Smooth muscle cell (in vitro differentiated cells): ENCODE data around the gene CTRB2. TPM values are rescaled to one million over a fixed set of nuclear protein-coding genes. Genes with fewer than 3 reads are reported as not detected.
"Not testable (repeated sequence)": the region's sequence is repeated elsewhere in the genome, so short reads cannot be mapped to it uniquely, and the experiment has no call there.

ENCODE experiments used
- DNase-seq: peaks from one replicate; lab custom pipeline; 2025; ENCODE audit not compliant: unreplicated experiment; lab: John Stamatoyannopoulos, UW
- H2AFZ ChIP-seq: fragments of 200-600 bp; sonication (generic); 2 replicates; pipeline ENCODE4 v1.6.0; 2016; ENCODE audit warnings: antibody characterized with exemption, low read depth, mild to moderate bottlenecking
- H3F3A ChIP-seq: fragments of 200-600 bp; sonication (generic); 2 replicates; pipeline ENCODE4 v1.6.0; 2017; ENCODE audit warnings: antibody characterized with exemption, low read depth
- H3K27ac ChIP-seq: fragments of 200-600 bp; sonication (generic); 2 replicates; pipeline ENCODE4 v1.5.1; 2016; ENCODE audit warnings: low read depth, mild to moderate bottlenecking
- H3K27me3 ChIP-seq: fragments of 200-600 bp; sonication (generic); 2 replicates; pipeline ENCODE4 v1.6.1; 2016; ENCODE audit warnings: low read depth, mild to moderate bottlenecking
- H3K36me3 ChIP-seq: fragments of 200-600 bp; sonication (generic); 2 replicates; pipeline ENCODE4 v1.5.1; 2016; ENCODE audit warnings: low read depth
- H3K4me1 ChIP-seq: fragments of 200-600 bp; sonication (generic); 2 replicates; pipeline ENCODE4 v1.5.1; 2016; ENCODE audit warnings: low read depth
- H3K4me2 ChIP-seq: fragments of 200-600 bp; sonication (generic); 2 replicates; pipeline ENCODE4 v1.6.0; 2016; ENCODE audit warnings: mild to moderate bottlenecking
- H3K4me3 ChIP-seq: fragments of 200-600 bp; sonication (generic); 2 replicates; pipeline ENCODE4 v1.5.1; 2016; ENCODE audit warnings: mild to moderate bottlenecking
- H3K79me2 ChIP-seq: fragments of 200-600 bp; sonication (generic); 2 replicates; pipeline ENCODE4 v1.6.0; 2016; ENCODE audit warnings: low read depth, mild to moderate bottlenecking
- H3K9ac ChIP-seq: fragments of 200-600 bp; sonication (generic); 2 replicates; pipeline ENCODE4 v1.6.0; 2016; ENCODE audit warnings: low read depth
- H3K9me3 ChIP-seq: fragments of 200-600 bp; sonication (generic); replicated peaks from 2 replicates; pipeline ENCODE4 v1.5.1; 2016; ENCODE audit warnings: low read depth
- H4K20me1 ChIP-seq: fragments of 200-600 bp; sonication (generic); 2 replicates; pipeline ENCODE4 v1.6.0; 2016; ENCODE audit warnings: low read depth
- WGBS: methylation state at CpG from one replicate; pipeline ENCODE4 v1.1.7; 2016; ENCODE audit warnings: low lambda C conversion rate; 5-methylcytosine and 5-hydroxymethylcytosine counted together
- polyA plus RNA-seq: library from polyadenylated mRNA; unstranded; fragments of >200 nt; fragmentation: Nextera tagmentation; extraction: Ambion mirVana; gene quantifications from 2 replicates; pipeline ENCODE4 v1.2.1, GENCODE V29; 2016
- total RNA-seq: library from RNA; depleted of rRNA; stranded (reverse); fragments of >200 nt; gene quantifications from 2 replicates; pipeline ENCODE4 v1.2.3, GENCODE V29; 2014
- TF ChIP-seq, protein P1 (sequence below): fragments of 200-600 bp; sonication (generic); IDR thresholded peaks from 2 replicates; pipeline ENCODE4 v1.5.1; 2017; ENCODE audit warnings: borderline replicate concordance, mild to moderate bottlenecking, antibody characterized with exemption; ENCODE audit not compliant: insufficient read depth, poor library complexity, severe bottlenecking

The CTRB2 gene
- total and polyA plus RNA-seq, 2 experiments from 2014 or later: 1.7 to 2.3 TPM

DNA sequence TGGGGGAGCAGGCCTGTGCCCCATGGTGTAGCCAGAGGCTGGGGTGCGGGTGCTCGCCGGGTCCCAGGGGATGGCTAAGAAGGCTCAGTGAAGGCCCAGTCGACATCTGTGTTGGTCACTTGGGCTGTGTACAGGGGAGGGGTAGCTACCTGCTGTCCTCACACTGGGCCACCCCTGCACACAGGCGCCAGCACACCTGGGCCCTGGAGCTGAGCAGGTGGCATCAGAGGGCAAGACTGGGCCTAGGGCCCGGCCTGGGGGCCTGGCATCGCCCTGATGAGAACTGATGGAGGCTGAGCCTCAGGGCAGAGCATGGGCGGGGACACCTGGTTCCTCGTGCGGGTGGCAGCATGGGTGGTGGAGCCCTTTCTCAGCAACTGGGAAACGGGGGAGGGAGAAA lies 870 bp upstream of the CTRB2 start:
- H2AFZ ChIP-seq: no peak overlapping the region
- TF ChIP-seq, protein P1, sequence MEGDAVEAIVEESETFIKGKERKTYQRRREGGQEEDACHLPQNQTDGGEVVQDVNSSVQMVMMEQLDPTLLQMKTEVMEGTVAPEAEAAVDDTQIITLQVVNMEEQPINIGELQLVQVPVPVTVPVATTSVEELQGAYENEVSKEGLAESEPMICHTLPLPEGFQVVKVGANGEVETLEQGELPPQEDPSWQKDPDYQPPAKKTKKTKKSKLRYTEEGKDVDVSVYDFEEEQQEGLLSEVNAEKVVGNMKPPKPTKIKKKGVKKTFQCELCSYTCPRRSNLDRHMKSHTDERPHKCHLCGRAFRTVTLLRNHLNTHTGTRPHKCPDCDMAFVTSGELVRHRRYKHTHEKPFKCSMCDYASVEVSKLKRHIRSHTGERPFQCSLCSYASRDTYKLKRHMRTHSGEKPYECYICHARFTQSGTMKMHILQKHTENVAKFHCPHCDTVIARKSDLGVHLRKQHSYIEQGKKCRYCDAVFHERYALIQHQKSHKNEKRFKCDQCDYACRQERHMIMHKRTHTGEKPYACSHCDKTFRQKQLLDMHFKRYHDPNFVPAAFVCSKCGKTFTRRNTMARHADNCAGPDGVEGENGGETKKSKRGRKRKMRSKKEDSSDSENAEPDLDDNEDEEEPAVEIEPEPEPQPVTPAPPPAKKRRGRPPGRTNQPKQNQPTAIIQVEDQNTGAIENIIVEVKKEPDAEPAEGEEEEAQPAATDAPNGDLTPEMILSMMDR: no peak
- no peaks in the 10 kb centered on the region for H3K9me3 ChIP-seq
- H3K4me1 ChIP-seq: no peaks in the 10 kb centered on the region
- no peak for DNase-seq
- H3K4me3 ChIP-seq: no peak overlapping the region
- WGBS: 96% methylated on average over 11 of the region's 11 CpGs
- H4K20me1 ChIP-seq: no peaks in the 10 kb centered on the region
- H3K36me3 ChIP-seq: no peaks in the 10 kb centered on the region
- H3K27me3 ChIP-seq: no peaks in the 10 kb centered on the region
- H3K4me2 ChIP-seq: no peak overlapping the region
- no peaks in the 10 kb centered on the region for H3F3A ChIP-seq
- H3K27ac ChIP-seq: no peak overlapping the region
- no peak overlapping the region for H3K9ac ChIP-seq
- no peaks in the 10 kb centered on the region for H3K79me2 ChIP-seq

DNA sequence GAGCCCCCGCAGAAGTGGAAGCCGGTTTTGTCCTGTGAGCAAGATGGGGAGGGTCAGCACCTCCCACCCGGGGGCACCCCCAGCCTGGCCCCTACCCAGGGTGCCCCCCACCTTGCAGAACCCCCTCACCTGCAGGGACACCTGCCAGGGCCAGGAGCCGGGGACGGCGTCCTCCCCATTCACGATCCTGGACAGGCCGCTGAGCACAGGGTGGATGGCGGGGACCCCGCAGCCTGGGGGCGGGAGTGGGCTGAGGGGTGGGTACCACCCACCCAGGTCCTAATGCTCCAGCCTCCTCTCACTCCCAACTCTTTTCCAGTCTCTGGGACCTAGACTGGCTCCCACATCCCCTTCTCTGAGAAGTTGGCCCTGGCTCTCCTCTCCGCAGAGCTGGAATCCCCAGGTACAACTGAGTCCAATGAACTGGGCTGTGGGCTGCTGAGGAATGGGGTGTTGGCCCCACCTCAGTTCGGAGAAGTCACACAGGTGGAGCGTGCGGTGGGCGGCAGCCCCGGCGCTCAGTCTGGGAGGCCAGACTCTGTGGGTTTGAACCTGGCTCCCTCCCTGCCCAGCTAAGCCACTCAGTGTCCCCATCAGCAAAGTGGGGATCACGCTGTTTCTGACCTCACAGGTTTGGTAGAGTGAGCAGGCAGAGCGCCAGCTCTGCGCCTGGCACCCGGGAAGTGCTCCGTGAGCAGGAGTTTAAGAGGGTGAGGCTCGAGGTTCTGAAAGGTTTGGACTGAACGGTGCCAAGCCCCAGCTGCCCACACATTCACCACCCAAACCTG lies 806 bp downstream of the CTRB2 start:
- H3K9me3 ChIP-seq, H3K79me2 ChIP-seq, H2AFZ ChIP-seq, H3K27ac ChIP-seq, H3K4me2 ChIP-seq, DNase-seq, H3K9ac ChIP-seq, H3K36me3 ChIP-seq, H3K4me1 ChIP-seq, H4K20me1 ChIP-seq, H3F3A ChIP-seq, H3K4me3 ChIP-seq, H3K27me3 ChIP-seq: not testable (repeated sequence)
- WGBS: 88% methylated on average over 14 of the region's 25 CpGs

DNA sequence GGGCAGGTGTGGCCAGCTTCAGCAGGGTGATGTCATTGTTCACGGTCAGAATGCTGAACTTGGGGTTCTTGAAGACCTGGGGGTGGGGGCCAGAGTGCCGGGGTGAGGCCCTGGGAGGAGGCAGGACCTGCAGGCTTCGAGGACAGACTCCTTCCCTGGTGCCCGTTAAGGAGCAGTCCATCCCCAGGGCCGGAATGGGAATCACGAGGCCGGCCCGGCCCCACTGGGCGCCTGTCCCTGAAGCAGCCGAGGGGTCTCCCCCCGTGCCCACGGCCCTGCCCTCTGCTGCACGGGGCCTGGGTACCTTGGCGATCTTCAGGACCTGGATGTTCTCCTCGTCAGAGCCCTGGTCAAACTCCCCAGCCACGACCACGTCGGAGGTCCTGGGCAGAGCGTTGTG lies 1.5 kb downstream of the CTRB2 start:
- not testable (repeated sequence) for H3K4me3 ChIP-seq, H3F3A ChIP-seq, H3K27ac ChIP-seq, DNase-seq, H4K20me1 ChIP-seq, H3K36me3 ChIP-seq, H3K4me1 ChIP-seq, H3K4me2 ChIP-seq, H3K27me3 ChIP-seq, H2AFZ ChIP-seq, H3K9me3 ChIP-seq, H3K9ac ChIP-seq, H3K79me2 ChIP-seq
- WGBS: 93% methylated on average over 5 of the region's 19 CpGs

DNA sequence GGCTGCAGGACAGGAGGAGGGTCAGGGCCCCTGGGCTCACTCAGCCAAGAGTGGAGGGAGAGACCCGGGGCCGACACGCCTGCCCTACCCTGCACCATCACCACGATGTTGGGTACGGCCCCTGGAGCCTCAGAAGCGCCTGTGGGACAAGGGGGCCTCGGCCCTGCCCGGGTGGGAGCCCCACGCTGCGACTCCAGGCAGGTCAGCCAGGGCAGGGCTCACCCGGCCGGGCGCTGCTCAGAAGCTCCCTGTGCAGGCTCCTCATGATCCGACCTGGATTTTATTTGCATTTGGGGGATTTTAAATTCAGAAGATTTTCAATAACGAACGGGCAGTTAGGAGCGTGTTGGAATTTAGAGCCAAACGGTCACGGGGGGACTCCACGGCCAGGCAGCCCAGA lies 2.1 kb downstream of the CTRB2 start:
- not testable (repeated sequence) for H3K79me2 ChIP-seq, H3K36me3 ChIP-seq, H3K4me1 ChIP-seq, DNase-seq, H3K9ac ChIP-seq, H3K9me3 ChIP-seq, H2AFZ ChIP-seq, H3K27ac ChIP-seq, H3K27me3 ChIP-seq, H3K4me3 ChIP-seq, H3K4me2 ChIP-seq, H4K20me1 ChIP-seq, H3F3A ChIP-seq
- no CpG with 5 or more reads among the region's 20 CpGs for WGBS

DNA sequence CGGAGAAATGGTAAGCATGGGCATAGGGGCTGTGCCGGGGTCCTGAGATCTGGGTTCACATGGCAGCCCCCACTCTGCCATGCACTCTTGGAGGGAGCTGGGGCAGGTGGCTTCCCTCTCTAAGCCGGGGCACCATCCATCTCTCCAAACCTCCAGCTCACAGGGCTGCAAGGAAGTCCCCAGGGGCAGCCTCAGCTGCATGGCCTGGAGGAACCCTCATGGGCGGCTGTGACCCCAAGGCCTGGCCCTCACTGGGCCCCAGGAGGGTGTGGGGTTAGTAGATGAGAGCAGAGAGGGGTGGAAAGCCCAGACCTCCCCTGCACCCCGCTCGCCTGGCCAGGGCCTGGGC lies 2.6 kb downstream of the CTRB2 start:
- 98% methylated on average over 5 of the region's 6 CpGs for WGBS
- no peak overlapping the region for H2AFZ ChIP-seq
- H3F3A ChIP-seq: no peaks in the 10 kb centered on the region

More for the DNA sequence above, 2.6 kb downstream of the CTRB2 start:
- H3K4me2 ChIP-seq: no peak overlapping the region
- no peaks in the 10 kb centered on the region for H4K20me1 ChIP-seq
- H3K79me2 ChIP-seq: no peaks in the 10 kb centered on the region
- no peak overlapping the region for H3K27ac ChIP-seq
- H3K27me3 ChIP-seq: no peaks in the 10 kb centered on the region
- H3K9ac ChIP-seq: no peak overlapping the region
- no peak for DNase-seq
- no peaks in the 10 kb centered on the region for H3K36me3 ChIP-seq
- no peaks in the 10 kb centered on the region for H3K9me3 ChIP-seq
- no peak overlapping the region for H3K4me3 ChIP-seq
- TF ChIP-seq, protein P1: no peak
- H3K4me1 ChIP-seq: no peaks in the 10 kb centered on the region
